Panc1 (cell line): ENCODE data around the gene SH3BP1.

Experiments used
- SIN3A ChIP-seq: IDR thresholded peaks from 2 replicates; pipeline ENCODE4 v1.6.1; 2012; ENCODE audit warnings: low read depth, mild to moderate bottlenecking, low read length, moderate library complexity, borderline replicate concordance; ENCODE audit not compliant: insufficient read depth
- TCF7L2 ChIP-seq: IDR thresholded peaks from 2 replicates; pipeline ENCODE4 v1.6.1; 2011; ENCODE audit warnings: mild to moderate bottlenecking, low read depth, low read length, inconsistent platforms
- TF ChIP-seq, protein P1 (sequence below): fragments of 450-650 bp; IDR thresholded peaks from 2 replicates; pipeline ENCODE4 v1.5.1; 2017; ENCODE audit warnings: mild to moderate bottlenecking

DNA sequence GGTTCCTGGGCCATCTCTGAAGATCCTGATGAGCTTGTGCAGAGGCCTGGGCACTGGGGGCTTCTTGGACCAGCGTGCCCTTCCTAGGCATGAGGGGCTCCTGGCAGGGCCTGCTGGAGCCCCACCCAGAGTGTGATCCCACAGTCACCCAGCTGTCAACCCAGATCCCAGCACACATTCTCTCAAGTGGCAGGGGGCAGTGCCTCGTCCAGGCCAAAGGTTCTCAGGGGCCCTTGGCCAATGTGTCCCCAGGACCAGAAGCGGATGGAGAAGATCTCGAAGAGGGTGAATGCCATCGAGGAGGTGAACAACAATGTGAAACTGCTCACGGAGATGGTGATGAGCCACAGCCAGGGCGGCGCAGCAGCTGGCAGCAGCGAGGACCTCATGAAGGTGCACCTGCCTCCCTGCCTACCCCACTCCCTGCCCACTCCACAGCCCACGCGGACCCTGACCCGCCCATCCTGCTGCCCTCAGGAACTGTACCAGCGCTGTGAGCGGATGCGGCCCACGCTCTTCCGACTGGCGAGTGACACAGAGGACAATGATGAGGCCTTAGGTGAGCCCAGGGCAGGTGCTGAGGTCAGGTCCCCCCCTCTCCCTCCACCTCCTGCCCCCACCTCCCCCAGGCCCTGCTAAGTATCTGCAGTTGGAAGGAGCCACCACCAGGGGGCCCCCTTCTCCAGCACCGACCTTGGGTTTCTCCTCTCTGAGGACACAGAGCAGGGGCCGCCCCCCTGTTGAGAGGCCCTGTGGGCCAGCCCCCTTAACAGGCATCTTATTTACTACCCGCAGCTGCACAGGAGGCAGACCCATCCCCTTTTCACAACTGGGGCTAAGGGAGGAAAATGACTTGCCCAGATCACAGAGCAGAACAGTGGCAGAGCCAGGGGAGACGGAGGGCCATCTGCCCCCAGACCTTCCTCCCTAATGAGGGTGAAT, 16.1 kb upstream of the SH3BP1 start:
- TF ChIP-seq, protein P1, sequence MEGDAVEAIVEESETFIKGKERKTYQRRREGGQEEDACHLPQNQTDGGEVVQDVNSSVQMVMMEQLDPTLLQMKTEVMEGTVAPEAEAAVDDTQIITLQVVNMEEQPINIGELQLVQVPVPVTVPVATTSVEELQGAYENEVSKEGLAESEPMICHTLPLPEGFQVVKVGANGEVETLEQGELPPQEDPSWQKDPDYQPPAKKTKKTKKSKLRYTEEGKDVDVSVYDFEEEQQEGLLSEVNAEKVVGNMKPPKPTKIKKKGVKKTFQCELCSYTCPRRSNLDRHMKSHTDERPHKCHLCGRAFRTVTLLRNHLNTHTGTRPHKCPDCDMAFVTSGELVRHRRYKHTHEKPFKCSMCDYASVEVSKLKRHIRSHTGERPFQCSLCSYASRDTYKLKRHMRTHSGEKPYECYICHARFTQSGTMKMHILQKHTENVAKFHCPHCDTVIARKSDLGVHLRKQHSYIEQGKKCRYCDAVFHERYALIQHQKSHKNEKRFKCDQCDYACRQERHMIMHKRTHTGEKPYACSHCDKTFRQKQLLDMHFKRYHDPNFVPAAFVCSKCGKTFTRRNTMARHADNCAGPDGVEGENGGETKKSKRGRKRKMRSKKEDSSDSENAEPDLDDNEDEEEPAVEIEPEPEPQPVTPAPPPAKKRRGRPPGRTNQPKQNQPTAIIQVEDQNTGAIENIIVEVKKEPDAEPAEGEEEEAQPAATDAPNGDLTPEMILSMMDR, result peak; percentile 91
- no peak for TF ChIP-seq SIN3A
- TF ChIP-seq TCF7L2, result no peak
